GM19099 (cell line): ENCODE data around the gene CKAP4.

Experiments
- POLR2A ChIP-seq: IDR thresholded peaks from 3 replicates; pipeline ENCODE4 v1.6.1; 2011; ENCODE audit warnings: low read depth; ENCODE audit not compliant: insufficient read length; ENCODE audit errors: extremely low read depth

CKAP4 gene

DNA sequence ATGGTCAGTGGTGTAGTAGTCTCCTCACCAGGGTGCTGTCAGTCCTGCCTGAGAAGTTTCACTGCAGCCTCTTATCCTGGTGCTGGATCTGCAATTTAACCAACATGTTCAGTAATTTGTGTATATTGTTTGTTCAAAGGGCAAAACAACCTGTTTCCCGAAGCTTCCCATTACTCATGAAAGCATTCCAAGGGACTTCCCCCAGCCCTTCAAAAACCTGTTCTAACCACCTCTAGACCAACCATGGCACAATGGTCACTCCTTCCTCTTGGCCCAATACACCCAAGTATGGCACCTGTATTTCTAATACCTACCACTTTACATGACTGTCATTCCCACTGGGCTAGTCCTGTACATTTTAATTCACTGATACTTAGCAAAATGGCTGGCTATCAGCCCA is 12.1 kb downstream of the CKAP4 start:
- TF ChIP-seq POLR2A = no peak

- no peak for TF ChIP-seq POLR2A
Observed at GRCh38 chr12:106234449-106234848, 13.4 kb downstream of the CKAP4 start.

DNA sequence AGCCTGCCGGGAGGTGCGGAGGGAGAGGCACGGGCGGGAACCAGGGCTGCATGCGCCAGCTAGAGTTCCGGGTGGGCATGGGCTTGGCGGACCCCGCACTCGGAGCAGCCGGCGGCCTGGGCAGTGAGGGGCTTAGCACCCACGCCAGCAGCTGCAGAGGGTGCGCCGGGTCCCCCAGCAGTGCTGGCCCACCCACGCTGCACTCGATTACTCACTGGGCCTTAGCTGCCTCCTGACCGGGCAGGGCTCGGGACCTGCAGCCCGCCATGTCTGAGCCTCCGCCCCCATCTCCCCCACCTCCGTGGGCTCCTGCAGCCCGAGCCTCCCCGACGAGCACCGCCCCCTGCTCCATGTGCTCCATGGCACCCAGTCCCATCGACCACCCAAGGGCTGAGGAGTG is 14.8 kb downstream of the CKAP4 start:
- TF ChIP-seq POLR2A = no peak

DNA sequence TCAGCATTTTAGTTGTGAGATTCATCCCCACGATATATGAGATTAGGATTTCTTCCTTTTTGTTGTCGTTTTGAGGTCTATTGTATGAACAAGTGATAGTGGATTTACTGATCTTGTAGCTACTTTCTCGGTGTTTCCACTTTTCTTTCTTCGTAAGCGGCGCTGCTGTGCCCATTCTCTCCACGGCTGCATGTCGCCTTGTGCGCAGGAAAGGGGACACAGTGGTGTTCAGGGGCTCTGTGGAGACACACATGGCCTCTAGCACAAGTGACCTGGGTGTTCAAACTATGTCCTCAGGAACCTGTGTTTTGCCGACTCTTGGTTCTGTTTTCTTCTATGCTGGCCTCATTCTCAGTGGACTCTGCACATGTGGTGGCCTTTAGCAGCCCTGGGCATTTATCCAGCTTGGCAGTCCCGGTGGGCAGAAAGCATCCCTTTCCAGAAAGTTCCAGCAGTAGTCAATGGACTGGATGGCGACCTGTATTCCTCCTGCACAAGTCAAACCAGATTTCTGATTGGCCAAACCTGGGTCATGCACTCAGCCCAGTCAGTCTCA is 18.7 kb downstream of the CKAP4 start:
- no peak for TF ChIP-seq POLR2A

DNA sequence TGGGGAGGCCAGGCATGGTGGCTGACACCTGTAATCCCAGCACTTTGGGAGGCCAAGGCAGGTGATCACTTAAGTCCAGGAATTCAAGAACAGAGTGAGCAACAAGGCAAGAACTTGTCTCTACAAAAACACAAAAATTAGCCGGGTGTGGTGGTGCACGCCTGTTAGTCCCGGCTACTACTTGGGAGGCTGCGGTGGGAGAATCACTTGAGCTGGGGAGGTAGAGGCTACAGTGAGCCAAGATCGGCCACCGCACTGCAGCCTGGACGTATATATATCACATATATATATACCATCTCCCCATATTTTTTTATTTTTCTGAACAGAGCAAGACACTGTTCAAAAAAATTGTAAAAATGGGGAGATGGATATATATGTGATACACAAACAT is 19.5 kb downstream of the CKAP4 start:
- no peak for TF ChIP-seq POLR2A

GRCh38 chr12:106227641-106228319 is 20.0 kb downstream of the CKAP4 start:
- TF ChIP-seq POLR2A = no peak

GRCh38 chr12:106226884-106227640 is 20.8 kb downstream of the CKAP4 start:
- TF ChIP-seq POLR2A = no peak

DNA sequence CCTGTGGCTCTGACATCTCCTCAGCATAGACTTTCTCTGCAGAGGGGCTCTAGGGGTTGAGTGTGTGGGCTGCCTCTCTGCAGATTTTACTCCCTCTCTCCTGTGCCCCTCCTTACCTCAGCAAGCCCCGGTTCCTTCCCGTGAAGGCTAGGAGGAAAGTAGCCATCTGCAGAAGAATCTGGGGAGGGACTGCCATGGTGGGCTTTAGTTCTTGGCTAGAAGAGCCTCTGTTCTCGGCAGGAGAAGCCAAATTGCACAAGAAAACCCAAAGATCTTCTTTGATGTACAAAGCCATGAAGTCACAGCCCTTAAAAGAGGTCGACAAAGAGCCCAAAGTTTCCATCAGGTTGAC is 23.5 kb downstream of the CKAP4 start:
- no peak for TF ChIP-seq POLR2A

- TF ChIP-seq POLR2A = no peak
Observed at GRCh38 chr12:106223485-106224354, 24.1 kb downstream of the CKAP4 start.

- no peak for TF ChIP-seq POLR2A
Observed at GRCh38 chr12:106220536-106220935, 27.3 kb downstream of the CKAP4 start.

GRCh38 chr12:106219043-106219442 is 28.8 kb downstream of the CKAP4 start:
- TF ChIP-seq POLR2A = no peak

DNA sequence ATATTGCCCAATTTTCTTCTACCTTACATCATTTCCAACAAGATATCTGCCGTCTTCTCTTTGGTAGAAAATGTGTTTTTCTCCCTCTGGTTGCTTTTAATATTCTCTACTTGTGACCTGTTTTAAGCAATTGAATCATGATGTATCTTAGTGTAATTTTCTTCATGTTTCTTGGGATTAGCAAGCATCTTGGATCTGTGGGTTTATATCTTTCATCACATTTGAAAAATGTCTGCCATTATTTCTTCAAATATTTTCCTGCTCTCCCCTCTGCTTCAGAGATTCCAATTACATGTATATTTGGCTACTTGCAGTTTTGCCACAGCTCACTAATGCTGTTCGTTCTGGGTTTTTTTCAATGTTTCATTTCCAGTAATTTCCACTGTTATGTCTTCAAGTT is 30.1 kb downstream of the CKAP4 start:
- no peak for TF ChIP-seq POLR2A

DNA sequence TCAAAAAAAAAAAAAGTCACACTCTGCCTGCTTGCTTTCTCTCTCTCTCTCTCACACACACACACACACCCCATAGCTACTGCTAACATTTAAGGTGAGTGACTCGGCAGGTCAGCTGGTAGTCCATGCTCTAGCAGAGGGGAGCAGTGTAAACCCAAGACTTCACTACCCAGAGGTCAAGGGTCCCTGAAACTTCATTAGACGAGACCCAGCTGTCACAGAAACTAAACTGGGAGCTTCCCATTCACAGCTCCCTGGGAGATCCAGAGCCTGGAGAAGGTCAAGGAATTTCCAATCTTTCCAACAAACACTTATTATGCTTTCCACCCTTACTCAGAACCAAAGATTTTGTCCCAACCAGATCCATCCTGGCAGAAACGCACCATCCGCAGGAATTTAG is 33.2 kb downstream of the CKAP4 start:
- TF ChIP-seq POLR2A = no peak

GRCh38 chr12:106213662-106214061 is 34.2 kb downstream of the CKAP4 start:
- TF ChIP-seq POLR2A = no peak

DNA sequence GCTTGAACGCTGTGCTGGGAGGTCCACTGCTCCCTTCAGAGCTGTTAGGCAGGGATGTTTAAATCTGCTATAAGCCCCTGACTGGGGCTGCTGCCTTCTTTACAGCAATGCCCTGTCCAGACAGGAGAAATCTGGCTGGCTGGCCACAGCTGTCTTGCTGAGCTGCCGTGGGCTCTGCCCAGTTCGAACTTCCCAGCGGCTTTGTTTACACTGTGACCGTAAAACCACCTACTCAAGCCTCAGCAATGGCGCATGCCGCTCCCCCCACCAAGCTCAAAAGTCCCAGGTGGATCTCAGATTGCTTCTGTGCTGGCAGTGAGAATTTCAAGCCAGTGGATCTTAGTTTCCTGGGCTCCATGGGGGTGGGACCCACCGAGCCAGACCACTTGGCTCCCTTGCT is 35.8 kb downstream of the CKAP4 start:
- TF ChIP-seq POLR2A = no peak
